Tibial nerve (tissue), 4 donors: ENCODE data around the gene ANKFN1.

Source experiments
- CTCF ChIP-seq, 5 experiments: fragments of 200-600 bp in 3 of 5; fragments of 450-650 bp in 2 of 5; sonication (generic) in 3 of 5; IDR thresholded peaks; one replicate each; pipeline ENCODE4 v1.5.1; 2016 to 2019; ENCODE audit warnings: antibody characterized with exemption in 5 of 5, mild to moderate bottlenecking in 3 of 5, moderate library complexity in 2 of 5
- EP300 ChIP-seq, 2 donors: sonication (generic); formaldehyde crosslinking; IDR thresholded peaks; one replicate each; pipeline ENCODE4 v1.6.1; 2017; ENCODE audit warnings: antibody characterized with exemption in 2 of 2, mild to moderate bottlenecking in 1 of 2
- POLR2A ChIP-seq, 2 donors: fragments of 450-650 bp; IDR thresholded peaks; one replicate each; pipeline ENCODE4 v1.6.1; 2017; ENCODE audit warnings: antibody characterized with exemption in 2 of 2, mild to moderate bottlenecking in 2 of 2, moderate library complexity in 2 of 2

- TF ChIP-seq CTCF (IDR thresholded peaks at IDR 0.05) (no peak), POLR2A (IDR thresholded peaks at IDR 0.05) (no peak), EP300 (IDR thresholded peaks at IDR 0.05) (no peak)
Observed at GRCh38 chr17:56269556-56270389, 116.5 kb downstream of the ANKFN1 start.
